Activated CD4-positive, alpha-beta T cell treated with anti-CD3 and anti-CD28 coated beads, Interleukin-2, amount 50 U/mL, for 16 hours (primary cell): ENCODE results near the gene SEPHS2.
A peak's percentile ranks its signal among the peaks of the same experiment; 100 is the strongest.
"Not testable (repeated sequence)": the region's sequence is repeated elsewhere in the genome, so short reads cannot be mapped to it uniquely, and the experiment has no call there.

Experiments used
- DNase-seq: peaks from one replicate; pipeline ENCODE4 v3.0.0-alpha.2; 2020

SEPHS2 gene

DNA sequence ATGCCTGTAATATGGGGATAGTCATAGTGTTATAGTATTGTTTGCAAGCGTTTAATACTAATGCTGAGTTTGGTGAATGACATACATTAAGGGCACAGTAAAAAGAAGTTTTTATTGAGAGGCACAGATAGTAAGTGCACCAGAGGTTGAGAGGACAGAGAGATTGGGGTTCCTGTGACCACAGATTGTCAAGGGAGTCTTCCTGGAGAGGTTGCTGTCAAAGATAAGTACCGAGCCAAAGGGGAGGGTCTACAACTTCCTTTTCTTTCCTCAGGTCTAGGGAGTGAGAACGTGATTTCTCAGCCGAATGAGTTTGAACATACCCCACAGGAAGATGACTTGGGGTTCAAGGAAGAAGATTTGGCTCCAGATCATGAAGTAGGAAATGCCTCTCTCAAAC is 48.6 kb downstream of the SEPHS2 start:
- DNase-seq, result no peak

DNA sequence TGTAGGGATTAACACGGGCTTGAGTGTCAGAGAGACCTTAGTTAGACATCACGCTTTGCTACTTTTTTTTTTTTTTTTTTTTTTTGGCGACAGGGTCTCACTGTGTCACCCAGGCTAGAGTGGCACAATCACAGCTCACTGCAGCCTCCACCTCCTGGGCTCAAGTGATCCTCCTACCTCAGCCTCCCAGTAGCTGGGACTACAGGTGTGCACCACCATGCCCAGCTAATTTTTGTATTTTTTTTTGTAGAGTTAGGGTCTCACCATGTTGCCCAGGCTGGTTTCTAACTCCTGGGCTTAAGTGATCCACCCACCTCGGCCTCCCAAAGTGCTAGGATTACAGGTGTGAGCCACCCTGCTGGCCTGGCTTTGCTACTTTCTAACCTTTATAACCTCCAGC is 49.0 kb downstream of the SEPHS2 start:
- DNase-seq, result not testable (repeated sequence)

DNA sequence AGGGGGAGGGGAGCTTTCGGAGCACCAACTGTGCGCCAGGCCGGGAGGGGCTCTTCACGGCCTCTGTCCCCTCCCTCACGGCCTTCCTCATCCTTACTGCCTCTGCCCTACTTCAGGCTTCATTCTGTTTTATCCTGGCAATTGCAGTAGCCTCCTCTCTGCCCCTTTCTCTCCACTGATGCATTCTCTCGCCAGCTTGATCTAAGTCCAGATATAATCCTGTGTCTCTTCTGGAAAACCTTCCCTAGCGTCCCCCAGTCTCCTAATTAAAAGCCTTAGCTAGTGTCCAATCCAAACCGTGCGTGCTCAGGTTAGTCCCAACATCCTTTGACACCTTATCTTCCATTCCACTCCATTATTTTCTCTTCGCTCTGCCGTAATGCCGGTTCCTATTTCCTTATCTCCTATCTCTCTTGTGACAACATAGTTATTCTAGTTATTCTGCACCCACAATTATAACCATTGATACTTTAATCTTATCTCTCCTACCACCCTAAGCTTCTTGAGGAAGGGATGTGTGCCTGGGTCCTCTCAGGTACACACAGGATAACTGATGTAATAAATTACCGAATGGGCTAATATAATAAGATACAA is 49.6 kb downstream of the SEPHS2 start:
- DNase-seq, result no peak

DNA sequence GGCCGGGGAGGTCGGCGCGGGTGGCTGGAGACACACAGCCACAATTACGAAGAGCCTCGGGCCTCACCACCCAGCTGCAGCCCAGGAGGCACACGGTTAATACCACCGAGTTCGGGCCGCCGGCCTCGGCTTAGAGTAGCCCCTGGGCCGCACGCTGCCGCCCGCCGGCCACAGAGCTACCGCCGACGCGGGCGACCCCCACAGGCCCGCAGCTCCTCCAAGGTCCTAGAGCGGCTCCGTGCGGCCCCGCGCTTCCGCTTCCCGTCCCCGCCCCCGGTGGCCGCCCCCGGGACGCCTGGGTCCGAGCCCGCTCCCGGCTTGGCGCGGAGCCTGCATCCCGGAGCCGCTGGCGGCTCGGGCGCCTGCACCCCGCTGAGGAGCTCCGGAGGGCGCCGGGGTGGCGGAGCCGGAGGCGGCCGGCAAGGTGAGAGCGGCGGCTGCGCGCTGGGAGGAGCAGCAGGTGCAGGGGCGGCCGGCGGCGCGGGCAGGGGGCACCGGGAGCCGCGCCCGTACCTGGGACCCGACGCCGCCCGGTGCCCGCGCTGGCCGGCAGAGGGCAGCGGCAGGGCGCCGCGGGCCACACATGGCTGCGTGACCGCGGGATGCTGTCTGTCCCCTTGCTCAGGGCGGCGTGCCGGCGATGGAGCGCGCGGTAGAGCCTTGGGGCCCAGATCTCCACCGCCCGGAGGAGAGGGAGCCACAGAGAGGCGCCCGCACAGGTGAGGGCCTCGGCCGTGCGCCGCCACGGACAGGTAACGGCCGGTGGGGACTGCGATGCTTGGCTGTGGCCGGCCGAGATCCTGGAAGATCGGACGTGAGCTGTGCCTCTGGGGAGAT is 50.3 kb downstream of the SEPHS2 start, which contains the start of gene ZNF48:
Gene ZNF48 (plus strand): TSS at position 266 of the 837 bp plus-strand sequence. CDS start 375 bp downstream, at position 641.
- peak; percentile 51 for DNase-seq

GRCh38 chr16:30394592-30395154 is 51.0 kb downstream of the SEPHS2 start:
- no peak for DNase-seq
